Measurements from ENCODE around the gene TMEM126B.

TMEM126B gene

DNA sequence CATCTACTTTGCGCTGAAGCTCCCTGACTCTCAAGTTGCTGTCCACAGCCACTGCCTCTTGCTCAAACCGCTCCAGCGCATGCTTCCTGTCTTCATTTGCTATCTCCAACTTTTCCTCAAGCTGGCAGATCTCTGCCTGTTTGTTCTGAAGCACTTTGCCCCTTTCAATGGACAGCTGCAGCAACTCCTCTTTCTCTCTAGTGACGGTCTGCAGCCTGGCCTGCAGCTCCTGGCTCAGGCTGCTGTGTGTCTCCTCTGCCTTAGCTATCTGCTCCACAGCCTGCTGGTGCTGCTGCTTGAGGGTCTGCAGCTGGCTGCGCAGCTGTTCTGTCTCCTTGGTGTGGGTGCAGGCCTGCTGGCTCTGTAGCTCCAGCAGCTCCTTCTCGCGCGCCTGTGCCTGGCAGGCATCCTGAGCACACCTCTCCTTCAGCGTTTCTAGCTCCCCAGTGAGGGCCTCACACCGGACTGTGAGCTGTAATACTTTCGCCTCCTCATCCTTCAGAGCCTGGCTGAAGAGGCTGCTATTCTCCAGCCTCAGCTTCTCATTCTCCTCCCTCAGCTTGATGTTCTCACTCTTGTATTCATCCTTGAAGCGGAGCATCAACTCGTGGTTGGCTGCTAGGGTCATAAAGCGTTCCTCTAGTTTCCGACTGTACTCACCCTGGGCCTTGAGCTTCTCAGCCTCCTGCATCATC lies 56.9 kb downstream of the TMEM126B start:
- no peak for DNase-seq

DNA sequence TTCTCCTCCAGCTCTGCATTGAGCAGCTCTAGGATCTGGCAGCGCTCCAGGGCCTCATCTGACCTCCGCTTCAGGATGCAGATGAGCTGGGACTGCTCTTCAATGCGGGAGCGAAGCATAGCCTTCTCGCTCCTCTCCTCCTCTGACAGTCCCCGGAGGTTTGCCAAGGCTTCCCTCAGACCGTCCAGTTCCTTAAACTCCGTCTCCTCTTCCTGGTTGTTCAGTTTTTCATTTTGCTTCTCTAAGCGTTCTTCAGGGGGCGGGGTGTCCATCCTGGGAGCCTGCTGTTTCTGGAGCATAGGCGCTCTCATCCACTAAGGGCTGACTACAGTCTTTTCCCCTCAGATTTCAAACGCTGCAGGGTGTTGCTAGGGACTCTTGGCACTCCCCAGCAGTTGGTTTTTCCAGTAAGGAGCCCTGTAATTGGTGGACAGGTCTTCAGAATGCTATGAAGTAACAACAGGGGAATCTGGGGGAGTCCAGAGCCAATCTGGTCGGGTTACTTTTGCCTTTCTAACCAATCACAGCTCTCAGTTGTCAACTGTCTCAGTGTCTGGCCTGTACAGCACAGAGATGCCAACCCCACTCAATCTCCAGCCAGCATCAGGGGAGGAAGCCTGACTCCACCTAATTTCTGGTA lies 57.5 kb downstream of the TMEM126B start, which contains the start of gene CCDC89:
Gene CCDC89 (minus strand): TSS at position 376 of the 640 bp plus-strand sequence. CDS start 65 bp downstream, at position 311.
- DNase-seq = no peak

All from NCI-H2081 (cell line).